ENCODE measurements around the gene PCSK5. TPM values are rescaled to one million over a fixed set of nuclear protein-coding genes. Genes with fewer than 3 reads are reported as not detected.

The PCSK5 gene
- total RNA-seq, 1 experiment from 2014 or later: 0.17 TPM

DNA sequence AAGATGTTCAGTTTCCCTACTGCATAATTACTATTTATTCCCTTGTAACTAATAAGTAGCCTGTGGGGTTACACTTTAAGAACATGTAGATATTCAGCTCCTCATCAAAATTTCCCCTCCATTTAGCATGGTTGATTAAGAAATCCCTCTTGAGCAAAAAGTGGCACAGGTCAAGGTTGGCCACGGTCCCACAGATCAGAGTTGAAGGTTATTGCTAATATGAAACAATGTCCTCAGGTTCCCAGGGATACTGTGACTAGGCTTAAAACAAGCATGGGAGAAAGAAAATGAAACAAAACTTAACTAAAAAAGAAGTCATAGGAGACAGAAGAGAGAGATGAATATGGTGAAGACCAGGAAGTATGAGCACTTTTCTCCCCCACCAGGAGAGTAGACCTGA is 439.6 kb downstream of the PCSK5 start:
- Histone ChIP-seq H3K27me3 (replicated peaks; ENCODE audit: insufficient read depth, low read depth, low read length, poor library complexity) (peaks cover 4% of the 10 kb centered on the region), H3K9me3 (ENCODE audit: low read depth, low read length, poor library complexity, severe bottlenecking) (no peaks in the 10 kb centered on the region), H3K27ac (ENCODE audit: low read depth, low read length, poor library complexity, severe bottlenecking) (no peak overlapping the region), H3K36me3 (ENCODE audit: insufficient read depth, low read length, poor library complexity, severe bottlenecking) (no peaks in the 10 kb centered on the region), H3K4me3 (ENCODE audit: low read depth, low read length, poor library complexity, severe bottlenecking) (no peak overlapping the region), H3K4me1 (ENCODE audit: insufficient read depth, low read length, poor library complexity, severe bottlenecking) (no peaks in the 10 kb centered on the region)
- no peak for TF ChIP-seq EZH2 (IDR thresholded peaks at IDR 0.05; ENCODE audit: borderline replicate concordance, low read depth, low read length, poor library complexity, severe bottlenecking)
- TF ChIP-seq, protein P1, sequence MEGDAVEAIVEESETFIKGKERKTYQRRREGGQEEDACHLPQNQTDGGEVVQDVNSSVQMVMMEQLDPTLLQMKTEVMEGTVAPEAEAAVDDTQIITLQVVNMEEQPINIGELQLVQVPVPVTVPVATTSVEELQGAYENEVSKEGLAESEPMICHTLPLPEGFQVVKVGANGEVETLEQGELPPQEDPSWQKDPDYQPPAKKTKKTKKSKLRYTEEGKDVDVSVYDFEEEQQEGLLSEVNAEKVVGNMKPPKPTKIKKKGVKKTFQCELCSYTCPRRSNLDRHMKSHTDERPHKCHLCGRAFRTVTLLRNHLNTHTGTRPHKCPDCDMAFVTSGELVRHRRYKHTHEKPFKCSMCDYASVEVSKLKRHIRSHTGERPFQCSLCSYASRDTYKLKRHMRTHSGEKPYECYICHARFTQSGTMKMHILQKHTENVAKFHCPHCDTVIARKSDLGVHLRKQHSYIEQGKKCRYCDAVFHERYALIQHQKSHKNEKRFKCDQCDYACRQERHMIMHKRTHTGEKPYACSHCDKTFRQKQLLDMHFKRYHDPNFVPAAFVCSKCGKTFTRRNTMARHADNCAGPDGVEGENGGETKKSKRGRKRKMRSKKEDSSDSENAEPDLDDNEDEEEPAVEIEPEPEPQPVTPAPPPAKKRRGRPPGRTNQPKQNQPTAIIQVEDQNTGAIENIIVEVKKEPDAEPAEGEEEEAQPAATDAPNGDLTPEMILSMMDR (conservative IDR thresholded peaks at IDR 0.05; ENCODE audit: low read depth, low read length): no peak
- intact Hi-C loops (cut with micrococcal nuclease; ENCODE audit: unreplicated experiment): no loop called here
- POLR2A ChIA-PET (ENCODE audit: low non-redundant PET): no interaction called here
- CTCF ChIA-PET: no interaction called here
- DNase-seq (ENCODE audit: low spot score): no peak
- no TSS peak for BruUV-seq (replicated peaks)

DNA sequence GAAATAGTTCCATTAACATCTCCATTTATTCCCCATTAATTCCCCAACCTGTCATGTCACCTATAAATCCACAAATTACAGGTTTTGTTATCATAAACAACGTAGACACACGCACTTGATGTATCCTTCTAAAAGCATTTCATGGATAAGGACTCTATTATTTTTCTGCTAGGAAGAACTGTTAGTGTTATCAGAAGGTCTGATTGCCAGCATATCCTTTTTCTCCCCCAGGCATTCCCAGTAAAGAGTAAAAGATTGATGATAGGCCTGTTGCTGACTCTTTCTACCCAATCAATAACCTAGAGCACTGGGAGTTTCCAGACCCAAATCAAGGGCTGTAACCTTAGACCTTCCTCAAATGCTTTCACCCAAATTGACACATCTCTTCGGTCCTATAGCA is 442.9 kb downstream of the PCSK5 start:
- H3K36me3 ChIP-seq (ENCODE audit: insufficient read depth, low read length, poor library complexity, severe bottlenecking): no peaks in the 10 kb centered on the region
- POLR2A ChIA-PET (ENCODE audit: low non-redundant PET): no interaction called here
- CTCF ChIA-PET: no interaction called here

DNA sequence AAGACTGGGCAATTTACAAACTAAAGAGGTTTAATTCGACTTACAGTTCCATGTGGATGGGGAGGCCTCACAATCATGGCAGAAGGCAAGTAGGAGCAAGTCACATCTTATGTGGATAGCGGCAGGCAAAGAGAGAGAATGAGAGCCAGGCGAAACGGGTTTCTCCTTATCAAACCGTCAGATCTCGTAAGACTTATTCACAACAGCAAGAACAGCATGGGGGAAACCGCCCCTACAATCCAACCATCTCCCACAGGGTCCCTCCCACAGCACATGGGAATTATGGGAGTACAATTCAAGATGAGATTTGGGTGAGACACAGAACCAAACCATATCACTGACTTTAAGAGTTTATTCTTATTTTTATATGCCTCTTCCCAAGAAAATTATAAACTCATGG is 443.5 kb downstream of the PCSK5 start:
- ChIA-PET CTCF (no interaction called here), POLR2A (ENCODE audit: low non-redundant PET) (no interaction called here)
- Histone ChIP-seq H3K9me3 (ENCODE audit: low read depth, low read length, poor library complexity, severe bottlenecking) (no peaks in the 10 kb centered on the region), H3K36me3 (ENCODE audit: insufficient read depth, low read length, poor library complexity, severe bottlenecking) (no peaks in the 10 kb centered on the region), H3K4me3 (ENCODE audit: low read depth, low read length, poor library complexity, severe bottlenecking) (no peak overlapping the region), H3K27ac (ENCODE audit: low read depth, low read length, poor library complexity, severe bottlenecking) (no peak overlapping the region), H3K27me3 (replicated peaks; ENCODE audit: insufficient read depth, low read depth, low read length, poor library complexity) (peaks cover 4% of the 10 kb centered on the region), H3K4me1 (ENCODE audit: insufficient read depth, low read length, poor library complexity, severe bottlenecking) (no peaks in the 10 kb centered on the region)
- TF ChIP-seq EZH2 (IDR thresholded peaks at IDR 0.05; ENCODE audit: borderline replicate concordance, low read depth, low read length, poor library complexity, severe bottlenecking): no peak
- TF ChIP-seq, protein P1 (conservative IDR thresholded peaks at IDR 0.05; ENCODE audit: low read depth, low read length): no peak
- no TSS peak for BruUV-seq (replicated peaks)
- DNase-seq (ENCODE audit: low spot score): peak; percentile 4
- intact Hi-C loops (cut with micrococcal nuclease; ENCODE audit: unreplicated experiment): no loop called here

More for the DNA sequence above, 442.9 kb downstream of the PCSK5 start:
- Histone ChIP-seq H3K4me1 (ENCODE audit: insufficient read depth, low read length, poor library complexity, severe bottlenecking) (no peaks in the 10 kb centered on the region), H3K4me3 (ENCODE audit: low read depth, low read length, poor library complexity, severe bottlenecking) (no peak overlapping the region), H3K27me3 (replicated peaks; ENCODE audit: insufficient read depth, low read depth, low read length, poor library complexity) (peaks cover 4% of the 10 kb centered on the region), H3K27ac (ENCODE audit: low read depth, low read length, poor library complexity, severe bottlenecking) (no peak overlapping the region), H3K9me3 (ENCODE audit: low read depth, low read length, poor library complexity, severe bottlenecking) (no peaks in the 10 kb centered on the region)
- TF ChIP-seq, protein P1 (conservative IDR thresholded peaks at IDR 0.05; ENCODE audit: low read depth, low read length): no peak
- TF ChIP-seq EZH2 (IDR thresholded peaks at IDR 0.05; ENCODE audit: borderline replicate concordance, low read depth, low read length, poor library complexity, severe bottlenecking): no peak
- no peak for DNase-seq (ENCODE audit: low spot score)
- intact Hi-C loops (cut with micrococcal nuclease; ENCODE audit: unreplicated experiment): no loop called here
- BruUV-seq (replicated peaks): no TSS peak

All from A673 (cell line).